ENCODE results near the gene CPVL. TPM values are rescaled to one million over a fixed set of nuclear protein-coding genes. Genes with fewer than 3 reads are reported as not detected.

CPVL gene
- total RNA-seq, 1 experiment from 2014 or later: 72.3 TPM

DNA sequence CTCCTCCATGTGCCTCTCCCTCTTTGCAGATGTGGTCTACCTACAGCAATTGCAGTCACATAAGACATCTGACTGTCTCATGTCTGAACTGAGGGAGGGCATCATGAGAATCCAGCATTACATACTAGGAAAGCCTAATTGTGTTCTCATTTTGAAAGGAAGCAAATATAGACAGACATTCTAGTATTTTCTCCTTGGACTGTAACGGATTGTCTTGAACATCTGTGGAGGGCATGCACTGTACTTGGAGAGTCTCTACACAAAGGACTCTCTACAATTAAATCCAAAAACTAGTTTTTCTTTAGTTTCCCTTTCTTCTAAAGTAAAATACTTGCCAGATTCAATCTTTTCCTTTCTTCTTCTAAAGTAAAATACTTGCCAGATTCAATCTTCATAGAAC is 153.5 kb downstream of the CPVL start:
- Histone ChIP-seq H3K4me3 (ENCODE audit: low read depth, low read length, poor library complexity, severe bottlenecking) (no peak overlapping the region), H3K27ac (ENCODE audit: low read depth, low read length, poor library complexity, severe bottlenecking) (no peak overlapping the region), H3K36me3 (ENCODE audit: insufficient read depth, low read length, poor library complexity, severe bottlenecking) (no peaks in the 10 kb centered on the region), H3K4me1 (ENCODE audit: insufficient read depth, low read length, poor library complexity, severe bottlenecking) (peaks cover 33% of the 10 kb centered on the region), H3K9me3 (ENCODE audit: low read depth, low read length, poor library complexity, severe bottlenecking) (no peaks in the 10 kb centered on the region), H3K27me3 (replicated peaks; ENCODE audit: insufficient read depth, low read depth, low read length, poor library complexity) (no peaks in the 10 kb centered on the region)
- no TSS peak for BruUV-seq (replicated peaks)
- ChIA-PET CTCF (no interaction called here), POLR2A (ENCODE audit: low non-redundant PET) (no interaction called here)
- intact Hi-C loops (cut with micrococcal nuclease; ENCODE audit: unreplicated experiment): no loop called here
- TF ChIP-seq EZH2 (IDR thresholded peaks at IDR 0.05; ENCODE audit: borderline replicate concordance, low read depth, low read length, poor library complexity, severe bottlenecking): no peak
- TF ChIP-seq, protein P1, sequence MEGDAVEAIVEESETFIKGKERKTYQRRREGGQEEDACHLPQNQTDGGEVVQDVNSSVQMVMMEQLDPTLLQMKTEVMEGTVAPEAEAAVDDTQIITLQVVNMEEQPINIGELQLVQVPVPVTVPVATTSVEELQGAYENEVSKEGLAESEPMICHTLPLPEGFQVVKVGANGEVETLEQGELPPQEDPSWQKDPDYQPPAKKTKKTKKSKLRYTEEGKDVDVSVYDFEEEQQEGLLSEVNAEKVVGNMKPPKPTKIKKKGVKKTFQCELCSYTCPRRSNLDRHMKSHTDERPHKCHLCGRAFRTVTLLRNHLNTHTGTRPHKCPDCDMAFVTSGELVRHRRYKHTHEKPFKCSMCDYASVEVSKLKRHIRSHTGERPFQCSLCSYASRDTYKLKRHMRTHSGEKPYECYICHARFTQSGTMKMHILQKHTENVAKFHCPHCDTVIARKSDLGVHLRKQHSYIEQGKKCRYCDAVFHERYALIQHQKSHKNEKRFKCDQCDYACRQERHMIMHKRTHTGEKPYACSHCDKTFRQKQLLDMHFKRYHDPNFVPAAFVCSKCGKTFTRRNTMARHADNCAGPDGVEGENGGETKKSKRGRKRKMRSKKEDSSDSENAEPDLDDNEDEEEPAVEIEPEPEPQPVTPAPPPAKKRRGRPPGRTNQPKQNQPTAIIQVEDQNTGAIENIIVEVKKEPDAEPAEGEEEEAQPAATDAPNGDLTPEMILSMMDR (conservative IDR thresholded peaks at IDR 0.05; ENCODE audit: low read depth, low read length): no peak
- DNase-seq (ENCODE audit: low spot score): no peak

DNA sequence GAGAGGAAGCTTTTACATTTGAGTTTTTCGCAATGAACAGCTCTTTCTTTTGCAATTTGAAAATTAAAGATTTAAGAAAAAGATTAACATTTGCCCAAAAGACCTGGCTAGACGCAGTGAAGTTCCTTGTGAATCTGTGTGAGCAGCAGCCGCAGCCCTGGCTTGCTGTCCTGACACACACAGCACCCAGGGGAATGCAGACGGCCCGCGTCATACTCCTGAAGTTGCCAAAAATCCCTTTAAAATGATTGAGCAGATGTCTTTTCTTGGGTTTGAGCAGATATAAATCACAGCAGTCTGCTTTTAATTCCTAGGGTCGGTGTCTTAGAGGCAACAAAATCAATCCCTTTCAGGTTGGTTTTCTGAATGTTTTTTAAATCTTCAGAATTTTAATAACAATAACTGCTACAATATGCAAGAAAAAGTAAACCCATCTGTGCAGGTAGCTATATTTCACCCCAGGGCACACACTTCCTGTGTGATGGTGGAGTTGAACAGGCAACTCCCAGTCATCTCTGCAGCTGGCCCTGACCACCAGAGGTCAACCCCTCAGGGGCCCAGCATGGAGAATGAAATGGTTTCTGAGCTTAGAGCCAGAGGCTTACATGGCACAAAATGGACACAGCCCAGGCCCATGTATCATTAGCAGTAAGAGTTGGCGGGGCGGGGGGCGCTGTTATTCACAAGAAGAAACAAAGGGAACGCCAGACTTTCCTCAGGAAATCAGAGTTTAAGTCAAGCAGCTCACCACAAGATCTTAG is 156.0 kb downstream of the CPVL start:
- Histone ChIP-seq H3K36me3 (ENCODE audit: insufficient read depth, low read length, poor library complexity, severe bottlenecking) (no peaks in the 10 kb centered on the region), H3K9me3 (ENCODE audit: low read depth, low read length, poor library complexity, severe bottlenecking) (no peaks in the 10 kb centered on the region), H3K4me1 (ENCODE audit: insufficient read depth, low read length, poor library complexity, severe bottlenecking) (peaks cover 57% of the 10 kb centered on the region), H3K27me3 (replicated peaks; ENCODE audit: insufficient read depth, low read depth, low read length, poor library complexity) (no peaks in the 10 kb centered on the region), H3K27ac (ENCODE audit: low read depth, low read length, poor library complexity, severe bottlenecking) (no peak overlapping the region), H3K4me3 (ENCODE audit: low read depth, low read length, poor library complexity, severe bottlenecking) (no peak overlapping the region)
- DNase-seq (ENCODE audit: low spot score): peak; percentile 70
- BruUV-seq (replicated peaks): no TSS peak
- TF ChIP-seq EZH2 (IDR thresholded peaks at IDR 0.05; ENCODE audit: borderline replicate concordance, low read depth, low read length, poor library complexity, severe bottlenecking): no peak
- TF ChIP-seq, protein P1 (conservative IDR thresholded peaks at IDR 0.05; ENCODE audit: low read depth, low read length): no peak
- ChIA-PET POLR2A (ENCODE audit: low non-redundant PET) (no interaction called here), CTCF (no interaction called here)
- intact Hi-C loops (cut with micrococcal nuclease; ENCODE audit: unreplicated experiment): no loop called here

DNA sequence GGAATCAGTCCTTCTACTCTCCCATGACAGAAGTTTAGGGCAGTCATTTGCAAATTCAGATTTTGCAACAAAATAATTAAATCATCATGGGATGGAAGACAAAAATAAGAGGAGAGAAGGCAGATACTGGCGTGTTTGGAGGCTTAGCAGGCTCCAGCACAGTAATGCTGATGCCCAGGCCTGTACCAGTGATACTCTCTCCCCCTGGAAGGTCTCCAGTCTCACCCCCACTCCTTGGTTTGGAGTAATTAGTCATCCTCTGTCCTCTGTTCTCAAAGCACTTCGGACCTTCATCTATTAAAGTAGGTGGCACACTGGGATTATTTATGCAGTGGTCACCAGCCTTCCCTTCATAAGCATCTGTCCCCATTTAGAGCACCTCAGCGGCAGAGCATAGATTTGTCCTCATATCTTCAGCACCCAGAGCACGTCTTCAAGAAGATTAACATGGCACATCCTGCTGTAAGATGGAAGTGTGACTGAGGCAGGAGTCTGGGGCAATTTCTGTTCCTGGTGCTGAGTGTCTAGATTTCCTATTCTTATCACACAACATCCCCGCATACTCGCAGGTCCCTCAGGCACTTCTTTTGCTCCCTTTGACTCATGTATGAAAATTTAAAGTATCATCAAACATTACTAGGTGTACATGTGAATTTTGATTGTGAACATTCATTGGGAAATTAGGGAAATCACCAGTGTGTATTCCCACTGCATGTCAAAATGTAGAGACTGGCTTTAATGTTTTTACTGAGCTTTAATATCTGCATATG is 156.9 kb downstream of the CPVL start:
- DNase-seq (ENCODE audit: low spot score): no peak
- peaks cover 67% of the 10 kb centered on the region for H3K4me1 ChIP-seq (ENCODE audit: insufficient read depth, low read length, poor library complexity, severe bottlenecking)
- H3K9me3 ChIP-seq (ENCODE audit: low read depth, low read length, poor library complexity, severe bottlenecking): no peaks in the 10 kb centered on the region
- CTCF ChIA-PET: no interaction called here
- no peaks in the 10 kb centered on the region for H3K36me3 ChIP-seq (ENCODE audit: insufficient read depth, low read length, poor library complexity, severe bottlenecking)
- H3K4me3 ChIP-seq (ENCODE audit: low read depth, low read length, poor library complexity, severe bottlenecking): no peak overlapping the region
- no peaks in the 10 kb centered on the region for H3K27me3 ChIP-seq (replicated peaks; ENCODE audit: insufficient read depth, low read depth, low read length, poor library complexity)
- POLR2A ChIA-PET (ENCODE audit: low non-redundant PET): no interaction called here
- TF ChIP-seq, protein P1 (conservative IDR thresholded peaks at IDR 0.05; ENCODE audit: low read depth, low read length): no peak
- no peak for TF ChIP-seq EZH2 (IDR thresholded peaks at IDR 0.05; ENCODE audit: borderline replicate concordance, low read depth, low read length, poor library complexity, severe bottlenecking)
- no TSS peak for BruUV-seq (replicated peaks)
- H3K27ac ChIP-seq (ENCODE audit: low read depth, low read length, poor library complexity, severe bottlenecking): no peak overlapping the region
- intact Hi-C loops (cut with micrococcal nuclease; ENCODE audit: unreplicated experiment): no loop called here
